ENCODE measurements around the gene RHBG.

The RHBG gene

GRCh38 chr1:156382561-156382960 lies 13.6 kb downstream of the RHBG start:
- in situ Hi-C loops (cut with HindIII; ENCODE audit: low pct_ligation_motif_present, low pct_unique_long_range_greater_than_20kb, low sequenced_read_pairs), result no loop called here
- DNase-seq, result no peak

GRCh38 chr1:156383023-156383422 lies 14.0 kb downstream of the RHBG start:
- in situ Hi-C loops (cut with HindIII; ENCODE audit: low pct_ligation_motif_present, low pct_unique_long_range_greater_than_20kb, low sequenced_read_pairs), result no loop called here
- peak; percentile 69 for DNase-seq

GRCh38 chr1:156384007-156384406 lies 15.0 kb downstream of the RHBG start:
- DNase-seq, result no peak

GRCh38 chr1:156384658-156385057 lies 15.6 kb downstream of the RHBG start:
- no peak for DNase-seq
- in situ Hi-C loops (cut with HindIII; ENCODE audit: low pct_ligation_motif_present, low pct_unique_long_range_greater_than_20kb, low sequenced_read_pairs), result no loop called here

More at GRCh38 chr1:156384007-156384406, 15.0 kb downstream of the RHBG start:
- in situ Hi-C loops (cut with HindIII; ENCODE audit: low pct_ligation_motif_present, low pct_unique_long_range_greater_than_20kb, low sequenced_read_pairs), result no loop called here

GRCh38 chr1:156385534-156386031 lies 16.6 kb downstream of the RHBG start:
- in situ Hi-C loops (cut with HindIII; ENCODE audit: low pct_ligation_motif_present, low pct_unique_long_range_greater_than_20kb, low sequenced_read_pairs), result no loop called here
- DNase-seq, result peak; percentile 53

GRCh38 chr1:156386134-156386901 lies 17.3 kb downstream of the RHBG start:
- in situ Hi-C loops (cut with HindIII; ENCODE audit: low pct_ligation_motif_present, low pct_unique_long_range_greater_than_20kb, low sequenced_read_pairs), result no loop called here
- DNase-seq, result no peak

- in situ Hi-C loops (cut with HindIII; ENCODE audit: low pct_ligation_motif_present, low pct_unique_long_range_greater_than_20kb, low sequenced_read_pairs), result no loop called here
Observed at GRCh38 chr1:156386949-156387869, 18.2 kb downstream of the RHBG start.

GRCh38 chr1:156387870-156388173 lies 18.8 kb downstream of the RHBG start:
- no peak for DNase-seq
- in situ Hi-C loops (cut with HindIII; ENCODE audit: low pct_ligation_motif_present, low pct_unique_long_range_greater_than_20kb, low sequenced_read_pairs), result no loop called here

More at GRCh38 chr1:156386949-156387869, 18.2 kb downstream of the RHBG start:
- no peak for DNase-seq

- in situ Hi-C loops (cut with HindIII; ENCODE audit: low pct_ligation_motif_present, low pct_unique_long_range_greater_than_20kb, low sequenced_read_pairs), result no loop called here
- no peak for DNase-seq
Observed at GRCh38 chr1:156388174-156389137, 19.4 kb downstream of the RHBG start.

GRCh38 chr1:156389311-156389710 lies 20.3 kb downstream of the RHBG start:
- DNase-seq, result no peak
- in situ Hi-C loops (cut with HindIII; ENCODE audit: low pct_ligation_motif_present, low pct_unique_long_range_greater_than_20kb, low sequenced_read_pairs), result no loop called here

- DNase-seq, result no peak
- in situ Hi-C loops (cut with HindIII; ENCODE audit: low pct_ligation_motif_present, low pct_unique_long_range_greater_than_20kb, low sequenced_read_pairs), result no loop called here
Observed at GRCh38 chr1:156390469-156391365, 21.7 kb downstream of the RHBG start.

GRCh38 chr1:156391366-156391677 lies 22.3 kb downstream of the RHBG start:
- in situ Hi-C loops (cut with HindIII; ENCODE audit: low pct_ligation_motif_present, low pct_unique_long_range_greater_than_20kb, low sequenced_read_pairs), result no loop called here
- DNase-seq, result no peak

GRCh38 chr1:156391701-156392100 lies 22.7 kb downstream of the RHBG start:
- DNase-seq, result no peak
- in situ Hi-C loops (cut with HindIII; ENCODE audit: low pct_ligation_motif_present, low pct_unique_long_range_greater_than_20kb, low sequenced_read_pairs), result no loop called here

GRCh38 chr1:156392452-156392853 lies 23.4 kb downstream of the RHBG start:
- no peak for DNase-seq
- in situ Hi-C loops (cut with HindIII; ENCODE audit: low pct_ligation_motif_present, low pct_unique_long_range_greater_than_20kb, low sequenced_read_pairs), result no loop called here

- no peak for DNase-seq
- in situ Hi-C loops (cut with HindIII; ENCODE audit: low pct_ligation_motif_present, low pct_unique_long_range_greater_than_20kb, low sequenced_read_pairs), result no loop called here
Observed at GRCh38 chr1:156393095-156393494, 24.1 kb downstream of the RHBG start.

GRCh38 chr1:156394082-156394481 lies 25.1 kb downstream of the RHBG start:
- DNase-seq, result no peak
- in situ Hi-C loops (cut with HindIII; ENCODE audit: low pct_ligation_motif_present, low pct_unique_long_range_greater_than_20kb, low sequenced_read_pairs), result no loop called here

GRCh38 chr1:156394835-156395461 lies 25.9 kb downstream of the RHBG start:
- in situ Hi-C loops (cut with HindIII; ENCODE audit: low pct_ligation_motif_present, low pct_unique_long_range_greater_than_20kb, low sequenced_read_pairs), result no loop called here
- no peak for DNase-seq

All from ACHN (cell line).